Neural cell (in vitro differentiated cells): Measurements from ENCODE around the gene GRB2. TPM values are rescaled to one million over a fixed set of nuclear protein-coding genes. Genes with fewer than 3 reads are reported as not detected.

Source experiments
- H2AFZ ChIP-seq: fragments of 200-600, 300-800 bp; sonication (generic), shearing (Covaris generic); 2 replicates; pipeline ENCODE4 v1.6.0; 2014; ENCODE audit warnings: low read depth, mild to moderate bottlenecking, antibody characterized with exemption, low read length, moderate library complexity
- H3F3A ChIP-seq: fragments of 200-600 bp; shearing (Covaris generic); 2 replicates; pipeline ENCODE4 v1.6.1; 2016; ENCODE audit warnings: mild to moderate bottlenecking, moderate library complexity, mixed read lengths, antibody characterized with exemption, low read length; ENCODE audit not compliant: insufficient read depth, poor library complexity, severe bottlenecking
- H3K27ac ChIP-seq: fragments of 200-600, 300-800 bp; sonication (generic), shearing (Covaris generic); 2 replicates; pipeline ENCODE4 v1.5.1; 2014; ENCODE audit warnings: mild to moderate bottlenecking, low read length, moderate library complexity
- H3K27me3 ChIP-seq: fragments of 300-800, 200-600 bp; sonication (generic), shearing (Covaris generic); 2 replicates; pipeline ENCODE4 v1.6.0; 2014; ENCODE audit warnings: mild to moderate bottlenecking, low read depth, low read length, moderate library complexity; ENCODE audit not compliant: insufficient read depth
- H3K36me3 ChIP-seq: fragments of 300-800, 200-600 bp; sonication (generic), shearing (Covaris generic); 2 replicates; pipeline ENCODE4 v1.5.1; 2014; ENCODE audit warnings: mild to moderate bottlenecking, antibody characterized with exemption, low read length, moderate library complexity; ENCODE audit not compliant: insufficient read depth
- H3K4me2 ChIP-seq: fragments of 300-800, 200-600 bp; sonication (generic), shearing (Covaris generic); 2 replicates; pipeline ENCODE4 v1.6.0; 2014; ENCODE audit warnings: mild to moderate bottlenecking, low read length
- H3K4me3 ChIP-seq: fragments of 300-800, 200-600 bp; sonication (generic), shearing (Covaris generic); 2 replicates; pipeline ENCODE4 v1.5.1; 2014; ENCODE audit warnings: mild to moderate bottlenecking, low read length, moderate library complexity
- H3K79me2 ChIP-seq: fragments of 200-600 bp; shearing (Covaris generic); replicated peaks from 2 replicates; pipeline ENCODE4 v1.6.0; 2014; ENCODE audit warnings: mild to moderate bottlenecking, low read length, moderate library complexity; ENCODE audit not compliant: insufficient read depth
- H3K9ac ChIP-seq: fragments of 300-800, 200-600 bp; sonication (generic), shearing (Covaris generic); 2 replicates; pipeline ENCODE4 v1.6.1; 2016; ENCODE audit warnings: mild to moderate bottlenecking, low read length, mixed read lengths
- H3K9me2 ChIP-seq: fragments of 200-600 bp; shearing (Covaris generic); 2 replicates; pipeline ENCODE4 v1.6.1; 2016; ENCODE audit warnings: mild to moderate bottlenecking, low read length, mixed read lengths; ENCODE audit not compliant: insufficient read depth
- H3K9me3 ChIP-seq: fragments of 200-600, 300-800 bp; sonication (generic), shearing (Covaris generic); 2 replicates; pipeline ENCODE4 v1.6.1; 2016; ENCODE audit warnings: mild to moderate bottlenecking, mixed run types, low read length, moderate library complexity, mixed read lengths
- H4K20me1 ChIP-seq: fragments of 200-600 bp; shearing (Covaris generic); 2 replicates; pipeline ENCODE4 v1.6.1; 2016; ENCODE audit warnings: mild to moderate bottlenecking, mixed run types; ENCODE audit not compliant: insufficient read depth
- EP300 ChIP-seq: fragments of 450-650 bp; conservative IDR thresholded peaks from 2 replicates; pipeline ENCODE4 v1.6.1; 2014; ENCODE audit warnings: antibody characterized with exemption, mild to moderate bottlenecking, moderate library complexity; ENCODE audit not compliant: poor library complexity, severe bottlenecking
- EZH2 ChIP-seq: fragments of 200-600, 300-800 bp; shearing (Covaris generic), sonication (generic); IDR thresholded peaks from 2 replicates; pipeline ENCODE4 v1.6.1; 2014; ENCODE audit warnings: antibody characterized with exemption, low read length, borderline replicate concordance, mild to moderate bottlenecking; ENCODE audit not compliant: insufficient read depth, poor library complexity, severe bottlenecking
- MXI1 ChIP-seq: fragments of 450-650 bp; conservative IDR thresholded peaks from 2 replicates; pipeline ENCODE4 v1.6.1; 2014; ENCODE audit warnings: antibody characterized with exemption, mild to moderate bottlenecking; ENCODE audit not compliant: poor library complexity, severe bottlenecking
- POLR2AphosphoS5 ChIP-seq: IDR thresholded peaks from 2 replicates; pipeline ENCODE4 v1.6.1; 2012
- RAD21 ChIP-seq: fragments of 450-650 bp; conservative IDR thresholded peaks from 2 replicates; pipeline ENCODE4 v1.6.1; 2014; ENCODE audit warnings: antibody characterized with exemption, mild to moderate bottlenecking, moderate library complexity
- SMC3 ChIP-seq: fragments of 450-650 bp; conservative IDR thresholded peaks from 2 replicates; pipeline ENCODE4 v1.6.1; 2014; ENCODE audit warnings: antibody characterized with exemption, mild to moderate bottlenecking, moderate library complexity; ENCODE audit not compliant: poor library complexity
- TAF1 ChIP-seq: IDR thresholded peaks from 2 replicates; pipeline ENCODE4 v1.6.1; 2012; ENCODE audit warnings: low read depth
- polyA plus RNA-seq: library from polyadenylated mRNA; depleted of rRNA; stranded (reverse); fragments of >200 nt; gene quantifications from 2 replicates; pipeline ENCODE4 v1.2.3, GENCODE V29; 2014
- TF ChIP-seq, protein P1 (sequence below): IDR thresholded peaks from 2 replicates; pipeline ENCODE4 v1.6.1; 2012; ENCODE audit warnings: borderline replicate concordance
- TF ChIP-seq, protein P2 (sequence below): fragments of 450-650 bp; IDR thresholded peaks from 2 replicates; pipeline ENCODE4 v1.5.1; 2014; ENCODE audit warnings: antibody characterized with exemption, mild to moderate bottlenecking, moderate library complexity; ENCODE audit not compliant: poor library complexity, severe bottlenecking

GRB2 gene
- polyA plus RNA-seq, 1 donor from 2014 or later = 134 TPM

DNA sequence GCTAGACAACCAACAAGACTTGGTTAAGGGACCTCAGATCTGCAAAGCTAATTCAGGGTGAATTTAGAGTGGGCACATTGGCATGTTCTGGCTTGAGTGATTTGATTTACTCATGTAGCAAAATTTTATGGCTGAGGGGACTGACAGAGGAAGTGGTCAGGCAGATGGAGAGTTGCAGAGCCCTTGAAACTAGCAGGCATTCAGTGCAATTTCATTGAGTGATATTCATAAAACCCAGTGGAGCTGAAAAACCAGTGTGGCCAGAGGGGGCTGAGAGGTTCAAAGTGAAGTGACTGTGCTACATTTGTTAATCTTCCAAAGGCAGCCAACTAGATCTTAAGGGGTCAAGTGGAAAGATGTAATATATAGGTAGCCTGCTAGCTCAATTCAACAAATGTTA, 48.7 kb upstream of the GRB2 start:
- Histone ChIP-seq H3K27ac (no peak overlapping the region), H3K36me3 (no peaks in the 10 kb centered on the region), H3K27me3 (no peaks in the 10 kb centered on the region), H3K9me3 (no peaks in the 10 kb centered on the region), H4K20me1 (no peaks in the 10 kb centered on the region), H3K9ac (no peak overlapping the region), H2AFZ (no peak overlapping the region), H3K4me3 (no peak overlapping the region), H3K4me2 (no peak overlapping the region), H3F3A (peaks cover 3% of the 10 kb centered on the region), H3K9me2 (no peaks in the 10 kb centered on the region), H3K79me2 (peaks cover 16% of the 10 kb centered on the region)
- TF ChIP-seq, protein P1, sequence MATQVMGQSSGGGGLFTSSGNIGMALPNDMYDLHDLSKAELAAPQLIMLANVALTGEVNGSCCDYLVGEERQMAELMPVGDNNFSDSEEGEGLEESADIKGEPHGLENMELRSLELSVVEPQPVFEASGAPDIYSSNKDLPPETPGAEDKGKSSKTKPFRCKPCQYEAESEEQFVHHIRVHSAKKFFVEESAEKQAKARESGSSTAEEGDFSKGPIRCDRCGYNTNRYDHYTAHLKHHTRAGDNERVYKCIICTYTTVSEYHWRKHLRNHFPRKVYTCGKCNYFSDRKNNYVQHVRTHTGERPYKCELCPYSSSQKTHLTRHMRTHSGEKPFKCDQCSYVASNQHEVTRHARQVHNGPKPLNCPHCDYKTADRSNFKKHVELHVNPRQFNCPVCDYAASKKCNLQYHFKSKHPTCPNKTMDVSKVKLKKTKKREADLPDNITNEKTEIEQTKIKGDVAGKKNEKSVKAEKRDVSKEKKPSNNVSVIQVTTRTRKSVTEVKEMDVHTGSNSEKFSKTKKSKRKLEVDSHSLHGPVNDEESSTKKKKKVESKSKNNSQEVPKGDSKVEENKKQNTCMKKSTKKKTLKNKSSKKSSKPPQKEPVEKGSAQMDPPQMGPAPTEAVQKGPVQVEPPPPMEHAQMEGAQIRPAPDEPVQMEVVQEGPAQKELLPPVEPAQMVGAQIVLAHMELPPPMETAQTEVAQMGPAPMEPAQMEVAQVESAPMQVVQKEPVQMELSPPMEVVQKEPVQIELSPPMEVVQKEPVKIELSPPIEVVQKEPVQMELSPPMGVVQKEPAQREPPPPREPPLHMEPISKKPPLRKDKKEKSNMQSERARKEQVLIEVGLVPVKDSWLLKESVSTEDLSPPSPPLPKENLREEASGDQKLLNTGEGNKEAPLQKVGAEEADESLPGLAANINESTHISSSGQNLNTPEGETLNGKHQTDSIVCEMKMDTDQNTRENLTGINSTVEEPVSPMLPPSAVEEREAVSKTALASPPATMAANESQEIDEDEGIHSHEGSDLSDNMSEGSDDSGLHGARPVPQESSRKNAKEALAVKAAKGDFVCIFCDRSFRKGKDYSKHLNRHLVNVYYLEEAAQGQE = no peak
- TF ChIP-seq POLR2AphosphoS5 (no peak), EP300 (no peak)

DNA sequence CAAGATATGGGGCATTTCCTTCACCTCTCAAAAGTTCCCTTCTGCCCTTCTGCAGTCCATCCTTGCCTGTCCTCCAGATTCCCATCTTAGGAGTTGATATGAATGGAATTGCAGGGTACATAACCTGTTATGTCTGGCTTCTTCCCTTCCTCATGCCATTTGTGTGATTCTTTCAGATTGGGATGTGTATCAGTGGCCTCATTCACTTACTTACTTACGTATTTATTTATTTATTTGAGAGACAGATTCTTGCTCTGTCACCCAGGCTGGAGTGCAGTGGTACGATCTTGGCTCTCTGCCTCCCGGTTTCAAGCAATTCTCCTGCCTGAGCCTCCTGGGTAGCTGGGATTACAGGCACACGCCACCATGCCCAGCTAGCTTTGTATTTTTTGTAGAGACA, 44.8 kb upstream of the GRB2 start:
- Histone ChIP-seq H3K27ac (no peak overlapping the region), H3K9me3 (no peaks in the 10 kb centered on the region), H2AFZ (no peak overlapping the region), H3K79me2 (no peaks in the 10 kb centered on the region), H4K20me1 (no peaks in the 10 kb centered on the region), H3K9ac (no peak overlapping the region), H3K9me2 (no peaks in the 10 kb centered on the region), H3F3A (no peaks in the 10 kb centered on the region), H3K36me3 (no peaks in the 10 kb centered on the region), H3K4me2 (no peak overlapping the region), H3K4me3 (no peak overlapping the region), H3K27me3 (no peaks in the 10 kb centered on the region)
- TF ChIP-seq SMC3 (no peak), TAF1 (no peak), MXI1 (no peak), POLR2AphosphoS5 (no peak), RAD21 (no peak), EP300 (no peak), EZH2 (no peak)
- TF ChIP-seq, protein P2, sequence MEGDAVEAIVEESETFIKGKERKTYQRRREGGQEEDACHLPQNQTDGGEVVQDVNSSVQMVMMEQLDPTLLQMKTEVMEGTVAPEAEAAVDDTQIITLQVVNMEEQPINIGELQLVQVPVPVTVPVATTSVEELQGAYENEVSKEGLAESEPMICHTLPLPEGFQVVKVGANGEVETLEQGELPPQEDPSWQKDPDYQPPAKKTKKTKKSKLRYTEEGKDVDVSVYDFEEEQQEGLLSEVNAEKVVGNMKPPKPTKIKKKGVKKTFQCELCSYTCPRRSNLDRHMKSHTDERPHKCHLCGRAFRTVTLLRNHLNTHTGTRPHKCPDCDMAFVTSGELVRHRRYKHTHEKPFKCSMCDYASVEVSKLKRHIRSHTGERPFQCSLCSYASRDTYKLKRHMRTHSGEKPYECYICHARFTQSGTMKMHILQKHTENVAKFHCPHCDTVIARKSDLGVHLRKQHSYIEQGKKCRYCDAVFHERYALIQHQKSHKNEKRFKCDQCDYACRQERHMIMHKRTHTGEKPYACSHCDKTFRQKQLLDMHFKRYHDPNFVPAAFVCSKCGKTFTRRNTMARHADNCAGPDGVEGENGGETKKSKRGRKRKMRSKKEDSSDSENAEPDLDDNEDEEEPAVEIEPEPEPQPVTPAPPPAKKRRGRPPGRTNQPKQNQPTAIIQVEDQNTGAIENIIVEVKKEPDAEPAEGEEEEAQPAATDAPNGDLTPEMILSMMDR = no peak
- TF ChIP-seq, protein P1 = no peak
